HepG2 (cell line): ENCODE data around the gene AGBL3. TPM values are rescaled to one million over a fixed set of nuclear protein-coding genes. Genes with fewer than 3 reads are reported as not detected.

ENCODE experiments used
- ATAC-seq: fragments of 200-7000 bp; cut with Tn5 transposase; 3 replicates; pipeline ENCODE4 v1.9.1; 2020; ENCODE audit warnings: mild to moderate bottlenecking, moderate library complexity
- BruUV-seq: library from RNA; stranded (reverse); fragments of 400-500 nt; replicated peaks from 2 replicates; lab custom pipeline; 2021; lab: Mats Ljungman, UMichigan
- CTCF ChIA-PET: fragments of 300-600 bp; formaldehyde crosslinking; extraction: SDS; loops from one replicate; lab custom pipeline; 2021; ENCODE audit warnings: low total read pairs, inconsistent platforms, low intra/inter-chr PET ratio; lab: Yijun Ruan, JAX
- POLR2A ChIA-PET: fragments of 350-600 bp; sonication (Branson Sonifier 250); formaldehyde crosslinking; loops from one replicate; lab custom pipeline; 2020; ENCODE audit warnings: antibody characterized with exemption, inconsistent platforms; lab: Yijun Ruan, JAX
- DNase-seq: peaks from one replicate; pipeline ENCODE4 v3.0.0-alpha.2; 2015; ENCODE audit warnings: low spot score
- FAIRE-seq: peaks from 3 replicates; lab custom pipeline; 2011; peaks lifted over from hg19 to GRCh38; lab: Jason Lieb, UNC
- H2AFZ ChIP-seq: one replicate; pipeline ENCODE4 v1.6.1; 2011; ENCODE audit warnings: low read length, inconsistent platforms
- H3K27ac ChIP-seq: fragments of 300-600 bp; 3 replicates; pipeline ENCODE4 v1.8.0; 2011; ENCODE audit warnings: mixed run types, mild to moderate bottlenecking, mixed read lengths, low read length, inconsistent platforms; ENCODE audit not compliant: insufficient read depth; ENCODE audit errors: extremely low read length
- H3K27me3 ChIP-seq, 2 experiments: fragments of 200-600 bp in 1 of 2; 2 replicates in 1 of 2; 3 replicates in 1 of 2; pipeline versions ENCODE4 v1.6.0 to v1.8.0; 2011; ENCODE audit warnings: low read length in 2 of 2, mild to moderate bottlenecking in 2 of 2, moderate library complexity in 2 of 2, inconsistent platforms in 1 of 2; ENCODE audit not compliant: insufficient read depth in 2 of 2, control insufficient read depth in 1 of 2
- H3K36me3 ChIP-seq, 2 experiments: fragments of 200-600 bp in 1 of 2; replicated peaks in 1 of 2; 2 replicates in 1 of 2; 3 replicates in 1 of 2; pipeline versions ENCODE4 v1.5.1 to v1.8.0; 2011; ENCODE audit warnings: low read length in 2 of 2, inconsistent platforms in 1 of 2; ENCODE audit not compliant: insufficient read depth in 2 of 2, control insufficient read depth in 1 of 2
- H3K4me1 ChIP-seq: 2 replicates; pipeline ENCODE4 v1.5.1; 2012; ENCODE audit warnings: low read length, inconsistent platforms; ENCODE audit not compliant: insufficient read depth
- H3K4me2 ChIP-seq: 2 replicates; pipeline ENCODE4 v1.6.0; 2011; ENCODE audit warnings: low read depth, low read length, inconsistent platforms
- H3K4me3 ChIP-seq, 3 experiments: fragments of 200-600 bp in 1 of 3; sonication (generic), shearing (Covaris generic) in 1 of 3; replicated peaks in 1 of 3; 2 replicates each; pipeline ENCODE4 v1.5.1; 2011 to 2016; ENCODE audit warnings: low read length in 3 of 3, inconsistent platforms in 2 of 3, low read depth in 2 of 3, mild to moderate bottlenecking in 2 of 3, control low read depth in 1 of 3, mixed read lengths in 1 of 3; ENCODE audit not compliant: insufficient read depth in 1 of 3
- H3K79me2 ChIP-seq: one replicate; pipeline ENCODE4 v1.6.1; 2011; ENCODE audit warnings: low read length, inconsistent platforms; ENCODE audit not compliant: insufficient read depth
- H3K9ac ChIP-seq: 2 replicates; pipeline ENCODE4 v1.6.0; 2011; ENCODE audit warnings: mild to moderate bottlenecking, low read depth, low read length, inconsistent platforms; ENCODE audit not compliant: insufficient read depth
- H3K9me3 ChIP-seq: 2 replicates; pipeline ENCODE4 v1.5.1; 2012; ENCODE audit warnings: mild to moderate bottlenecking, low read length
- H4K20me1 ChIP-seq: 2 replicates; pipeline ENCODE4 v1.6.0; 2011; ENCODE audit warnings: inconsistent platforms, mild to moderate bottlenecking, low read length, moderate library complexity; ENCODE audit not compliant: insufficient read depth
- ATF5 ChIP-seq: sonication (generic); formaldehyde crosslinking; IDR thresholded peaks from 2 replicates; pipeline ENCODE4 v1.4.0; 2020; ENCODE audit warnings: mild to moderate bottlenecking, low read depth, missing genetic modification reagents
- BRF2 ChIP-seq: sonication (generic); formaldehyde crosslinking; IDR thresholded peaks from 2 replicates; pipeline ENCODE4 v1.8.1; 2022; ENCODE audit warnings: mild to moderate bottlenecking, missing genetic modification reagents
- FLYWCH1 ChIP-seq: sonication (generic); formaldehyde crosslinking; IDR thresholded peaks from 2 replicates; pipeline ENCODE4 v1.8.1; 2023; ENCODE audit warnings: mild to moderate bottlenecking, missing genetic modification reagents
- KAT7 ChIP-seq: IDR thresholded peaks from 2 replicates; pipeline ENCODE4 v1.6.1; 2018; ENCODE audit warnings: borderline replicate concordance, missing compliant biosample characterization
- MNT ChIP-seq: fragments of 450-650 bp; IDR thresholded peaks from 2 replicates; pipeline ENCODE4 v1.6.1; 2016
- MXD4 ChIP-seq: IDR thresholded peaks from 2 replicates; pipeline ENCODE4 v1.6.1; 2016; ENCODE audit warnings: mild to moderate bottlenecking, missing biosample characterization, missing genetic modification reagents
- NFKB2 ChIP-seq: sonication (generic); formaldehyde crosslinking; IDR thresholded peaks from 2 replicates; pipeline ENCODE4 v1.4.0; 2020; ENCODE audit warnings: missing genetic modification reagents, borderline replicate concordance
- SRSF4 ChIP-seq: fragments of 200-400 bp; formaldehyde crosslinking; IDR thresholded peaks from one replicate; pipeline ENCODE4 v1.6.1; 2018; ENCODE audit warnings: mild to moderate bottlenecking, low read depth, low read length, moderate library complexity; ENCODE audit not compliant: poor library complexity, severe bottlenecking
- TCF12 ChIP-seq, 2 experiments: fragments of 450-650 bp in 1 of 2; sonication (generic) in 1 of 2; formaldehyde crosslinking in 1 of 2; IDR thresholded peaks; 2 replicates each; pipeline versions ENCODE4 v1.6.1 to v1.8.0; 2017 to 2022; ENCODE audit warnings: antibody characterized with exemption in 1 of 2, mild to moderate bottlenecking in 1 of 2, missing genetic modification reagents in 1 of 2, moderate library complexity in 1 of 2
- ZBTB21 ChIP-seq: sonication (generic); formaldehyde crosslinking; IDR thresholded peaks from 2 replicates; pipeline ENCODE4 v1.4.0; 2020; ENCODE audit warnings: missing genetic modification reagents
- ZNF446 ChIP-seq: sonication (generic); formaldehyde crosslinking; IDR thresholded peaks from 2 replicates; pipeline ENCODE4 v1.5.0; 2020; ENCODE audit warnings: mild to moderate bottlenecking, missing genetic modification reagents
- ZNF547 ChIP-seq: sonication (generic); formaldehyde crosslinking; IDR thresholded peaks from 2 replicates; pipeline ENCODE4 v1.5.1; 2020; ENCODE audit warnings: mild to moderate bottlenecking, missing genetic modification reagents
- ZNF773 ChIP-seq: sonication (generic); formaldehyde crosslinking; IDR thresholded peaks from 2 replicates; pipeline ENCODE4 v1.4.0; 2020; ENCODE audit warnings: missing genetic modification reagents, borderline replicate concordance
- ZSCAN12 ChIP-seq: sonication (generic); formaldehyde crosslinking; IDR thresholded peaks from 2 replicates; pipeline ENCODE4 v1.9.0; 2021; ENCODE audit warnings: mild to moderate bottlenecking, missing genetic modification reagents
- ZSCAN9 ChIP-seq: IDR thresholded peaks from 2 replicates; pipeline ENCODE4 v1.6.1; 2016; ENCODE audit warnings: borderline replicate concordance
- WGBS: methylation state at CpG from one replicate; pipeline ENCODE4 v1.1.6; 2017; ENCODE audit warnings: low lambda C conversion rate; 5-methylcytosine and 5-hydroxymethylcytosine counted together
- in situ Hi-C: cut with HindIII; loops from 2 replicates; pipeline ENCODE4 v1.10.0; 2017; ENCODE audit warnings: low pct_unique_long_range_greater_than_20kb; ENCODE audit not compliant: extremely low pct_ligation_motif_present
- intact Hi-C: fragments of 100-400 bp; cut with micrococcal nuclease; formaldehyde crosslinking; loops from one replicate; pipeline ENCODE4 v1.10.0; 2022; ENCODE audit not compliant: unreplicated experiment
- polyA plus RNA-seq, 8 experiments: library from polyadenylated mRNA; depleted of rRNA in 3 of 8; stranded (reverse) in 7 of 8; unstranded in 1 of 8; fragments of >200 nt; fragmentation: Illumina TruSeq in 4 of 8; extraction: Trizol in 4 of 8; gene quantifications; 2 replicates each; pipeline versions ENCODE4 v1.2.1 to v1.2.3, GENCODE V29; 2011 to 2016; ENCODE audit warnings: low read depth in 4 of 8, missing spikeins in 1 of 8, mixed read lengths in 1 of 8; ENCODE audit not compliant: insufficient read depth in 1 of 8
- total RNA-seq, 5 experiments: library from RNA; depleted of rRNA; stranded (reverse); fragments of >200 nt; fragmentation: Illumina TruSeq; extraction: Trizol; gene quantifications; 2 replicates each; pipeline ENCODE4 v1.2.3, GENCODE V29; 2016; ENCODE audit warnings: low read depth in 1 of 5

Gene AGBL3
- total and polyA plus RNA-seq, 2 of the 13 experiments (the other 11 are each of a cell fraction or from before 2014, with no cell fraction given), result 2.2 to 7.2 TPM

- Histone ChIP-seq H3K27me3 (no peaks in the 10 kb centered on the region), H3K4me3 (no peak overlapping the region), H4K20me1 (no peaks in the 10 kb centered on the region), H2AFZ (no peak overlapping the region), H3K36me3 (no peaks in the 10 kb centered on the region), H3K79me2 (no peaks in the 10 kb centered on the region), H3K27ac (no peak overlapping the region), H3K4me1 (no peaks in the 10 kb centered on the region), H3K9me3 (no peaks in the 10 kb centered on the region), H3K9ac (no peak overlapping the region), H3K4me2 (no peak overlapping the region)
- no peak for ATAC-seq
- CTCF ChIA-PET, result no interaction called here
- intact Hi-C loops, result no loop called here
- BruUV-seq, result no TSS peak
- POLR2A ChIA-PET, result no interaction called here
- no peak for TF ChIP-seq ZNF773
- no peak for TF ChIP-seq ZSCAN9
- no peak for TF ChIP-seq ZBTB21
- TF ChIP-seq ATF5 (CRISPR knock-in tag), result no peak
- TF ChIP-seq NFKB2 (CRISPR knock-in tag), result no peak
- TF ChIP-seq FLYWCH1, result no peak
- FAIRE-seq, result no peak
- in situ Hi-C loops, result no loop called here
- DNase-seq, result no peak
Observed at GRCh38 chr7:135079068-135079467, 92.8 kb downstream of the AGBL3 start.

- no peaks in the 10 kb centered on the region for H4K20me1 ChIP-seq
- ChIA-PET CTCF (no interaction called here), POLR2A (no interaction called here)
- TF ChIP-seq MXD4 (CRISPR knock-in tag) (no peak), KAT7 (CRISPR knock-in tag) (no peak), TCF12 (IDR thresholded peaks at IDR 0.05) (no peak), TCF12 (CRISPR knock-in tag; IDR thresholded peaks at IDR 0.05) (no peak), SRSF4 (no peak), ZNF547 (CRISPR knock-in tag) (no peak), ZNF446 (CRISPR knock-in tag) (no peak), ZSCAN12 (CRISPR knock-in tag) (no peak), BRF2 (no peak), MNT (no peak)
- no peaks in the 10 kb centered on the region for H3K27me3 ChIP-seq
- H3K4me1 ChIP-seq, result no peaks in the 10 kb centered on the region
- no peak overlapping the region for H2AFZ ChIP-seq
- 0% methylated on average over 1 of the region's 1 CpG for WGBS
- DNase-seq (no peak), ATAC-seq (no peak), FAIRE-seq (no peak)
- in situ Hi-C loops (no loop called here), intact Hi-C loops (no loop called here)
- no peak overlapping the region for H3K4me2 ChIP-seq
- H3K9ac ChIP-seq, result no peak overlapping the region
- H3K27ac ChIP-seq, result no peak overlapping the region
- H3K4me3 ChIP-seq, result no peak overlapping the region
- no peaks in the 10 kb centered on the region; the same call in 1 of the 2 replicates for H3K9me3 ChIP-seq
- no peaks in the 10 kb centered on the region for H3K36me3 ChIP-seq
- BruUV-seq, result no TSS peak
- H3K79me2 ChIP-seq, result no peaks in the 10 kb centered on the region
Observed at GRCh38 chr7:135083005-135083404, 96.7 kb downstream of the AGBL3 start.
